Activated CD4-positive, alpha-beta T cell treated with anti-CD3 and anti-CD28 coated beads for 36 hours (primary cell): ENCODE data around the gene C3orf52. TPM values are rescaled to one million over a fixed set of nuclear protein-coding genes. Genes with fewer than 3 reads are reported as not detected.

Experiments
- ATAC-seq: fragments of 200-7000 bp; cut with Tn5 transposase; one replicate; pipeline ENCODE4 v1.10.0; 2021; ENCODE audit warnings: mild to moderate bottlenecking, moderate library complexity
- CTCF ChIA-PET: fragments of 350-600 bp; sonication (Branson Sonifier 250); formaldehyde crosslinking; loops from one replicate; lab custom pipeline; 2021; ENCODE audit warnings: antibody characterized with exemption; lab: Charles Lee
- POLR2A ChIA-PET: fragments of 350-600 bp; sonication (Branson Sonifier 250); formaldehyde crosslinking; loops from one replicate; lab custom pipeline; 2021; ENCODE audit warnings: antibody characterized with exemption, inconsistent platforms; lab: Charles Lee
- DNase-seq: peaks from one replicate; pipeline ENCODE4 v3.0.0-alpha.2; 2020
- H3K27ac Mint-ChIP-seq: one replicate; pipeline ENCODE4 v1.8.0; 2021; ENCODE audit warnings: mixed read lengths
- H3K27me3 Mint-ChIP-seq: one replicate; pipeline ENCODE4 v1.8.0; 2021; ENCODE audit warnings: mixed read lengths
- H3K36me3 Mint-ChIP-seq: one replicate; pipeline ENCODE4 v1.8.0; 2021; ENCODE audit warnings: low read depth, mixed read lengths
- H3K4me1 Mint-ChIP-seq: one replicate; pipeline ENCODE4 v1.8.0; 2021; ENCODE audit warnings: mixed read lengths
- H3K4me3 Mint-ChIP-seq: one replicate; pipeline ENCODE4 v1.8.0; 2021; ENCODE audit warnings: mild to moderate bottlenecking, moderate library complexity, mixed read lengths
- H3K9me3 Mint-ChIP-seq: one replicate; pipeline ENCODE4 v1.8.0; 2021; ENCODE audit warnings: low read depth, mixed read lengths
- intact Hi-C, 2 experiments: fragments of 100-400 bp; cut with DNase I in 1 of 2; cut with micrococcal nuclease in 1 of 2; formaldehyde crosslinking; loops; one replicate each; pipeline versions ENCODE4 v1.14.2 to v1.15.1; 2022 to 2024; cut with DNase I, micrococcal nuclease
- microRNA-seq: library from miRNA; unstranded; fragments of <30 nt; microRNA quantifications from one replicate; pipeline ENCODE4 v1.2.0, GENCODE V29; 2021; ENCODE audit warnings: borderline replicate concordance
- total RNA-seq, 2 experiments: library from RNA; stranded (reverse); gene quantifications; one replicate each; pipeline ENCODE4 v1.2.3, GENCODE V29; 2021

Gene C3orf52
- total RNA-seq, 2 experiments from 2014 or later = 8.7 to 9.3 TPM

DNA sequence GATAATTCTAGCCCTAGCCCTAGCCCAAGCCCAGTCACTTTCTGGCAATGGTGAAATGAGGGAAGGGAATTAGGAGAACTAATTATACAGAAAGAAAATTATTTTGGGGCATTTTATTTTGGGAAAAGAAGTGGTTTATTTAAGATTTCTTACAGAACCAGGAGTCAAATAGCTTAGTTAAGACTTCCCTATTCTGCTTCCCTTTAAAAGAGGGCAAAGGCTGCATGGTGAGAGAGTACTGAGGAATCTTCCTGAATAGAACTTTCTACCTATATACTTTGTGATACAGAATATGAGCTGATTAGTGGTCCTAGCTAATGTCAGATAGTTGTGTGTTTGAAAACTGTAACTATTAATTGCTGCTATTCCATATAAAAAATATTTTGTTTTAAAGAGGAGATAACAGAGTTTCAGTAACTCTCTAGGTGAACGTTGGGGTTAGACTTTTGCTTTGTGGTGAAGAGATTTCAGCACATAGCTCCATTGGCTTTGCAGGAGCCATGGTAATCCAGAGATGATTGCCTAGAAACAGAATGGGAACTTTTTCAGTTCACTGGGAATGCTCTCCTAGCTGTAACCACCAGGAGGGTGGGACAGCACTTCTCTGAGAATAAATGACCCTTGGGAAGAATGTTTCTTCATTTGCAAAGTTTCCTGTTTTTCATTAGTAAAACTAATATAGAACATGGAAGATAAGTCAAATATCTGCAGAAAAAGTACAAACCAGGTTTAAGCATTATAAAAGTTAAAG is 52.2 kb downstream of the C3orf52 start:
- CTCF ChIA-PET = interaction anchor here (1.0 to 3.9 kb wide), 16 partner anchors 9 to 361 kb away, joined by 3 to 26 read pairs (median 5); partner anchors contain the start of genes BTLA and SLC9C1
- no peak for DNase-seq
- Mint-ChIP-seq H3K9me3 (no peaks in the 10 kb centered on the region), H3K27ac (no peak overlapping the region), H3K4me3 (no peak overlapping the region), H3K36me3 (no peaks in the 10 kb centered on the region), H3K4me1 (peaks cover 57% of the 10 kb centered on the region), H3K27me3 (no peaks in the 10 kb centered on the region)
- intact Hi-C loops = loop anchor here (5.0 to 10.0 kb wide), 6 partner anchors 154 to 876 kb away; partner anchors contain the start of genes CD200R1 (in 1 of the 2) and SLC9C1 (in 1 of the 2)
- ATAC-seq = no peak
- POLR2A ChIA-PET = no interaction called here

DNA sequence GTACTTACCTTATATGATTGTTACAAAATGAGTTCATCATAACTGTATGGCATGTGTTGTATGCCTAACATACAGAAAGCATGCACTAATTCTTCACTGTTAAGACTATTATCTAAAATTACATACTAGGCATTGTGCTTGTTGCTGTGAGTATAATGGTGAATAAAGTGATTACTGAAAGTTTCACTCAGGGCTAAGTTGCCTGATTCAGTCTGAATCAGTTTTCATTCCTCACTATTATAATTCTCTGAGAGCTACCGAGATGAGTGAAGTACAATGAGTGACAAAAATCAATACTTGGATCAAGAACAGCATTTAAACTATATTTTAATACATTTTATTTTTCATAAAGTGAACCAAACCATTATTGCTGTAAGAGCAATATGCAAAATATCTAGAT is 54.4 kb downstream of the C3orf52 start:
- intact Hi-C loops = loop anchor here in 1 of 2 experiments (10.0 kb wide), 1 partner anchor 54 kb away; no protein-coding TSS in a partner anchor
- Mint-ChIP-seq H3K9me3 (peaks cover 6% of the 10 kb centered on the region), H3K27me3 (no peaks in the 10 kb centered on the region), H3K4me3 (no peak overlapping the region), H3K27ac (no peak overlapping the region), H3K36me3 (peaks cover 6% of the 10 kb centered on the region), H3K4me1 (peaks cover 43% of the 10 kb centered on the region)
- no peak for DNase-seq
- ATAC-seq = peak; percentile 39
- POLR2A ChIA-PET = no interaction called here
- CTCF ChIA-PET = interaction anchor here (1.5 to 3.7 kb wide), 3 partner anchors 16 to 297 kb away, joined by 4 to 26 read pairs (median 4); no protein-coding TSS in a partner anchor

DNA sequence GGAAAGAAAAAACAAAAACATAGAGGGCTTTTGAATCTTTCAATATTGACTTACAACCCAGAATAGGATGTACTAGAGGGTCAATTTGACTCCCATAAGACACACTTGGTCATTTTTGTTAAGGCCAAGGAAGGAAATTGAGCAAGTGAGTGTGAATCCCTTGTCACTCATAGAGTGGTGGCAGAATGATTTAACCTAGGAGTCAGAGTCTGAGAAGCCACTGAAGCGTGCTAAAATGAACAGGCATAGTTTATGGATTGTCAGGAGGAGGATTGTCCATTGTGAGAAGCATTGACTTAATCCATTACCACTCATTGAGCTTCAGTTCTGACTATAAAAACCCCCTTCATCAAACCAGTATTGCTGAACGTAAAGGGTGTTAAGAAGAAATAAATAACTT is 55.1 kb downstream of the C3orf52 start:
- H3K9me3 Mint-ChIP-seq = peaks cover 11% of the 10 kb centered on the region
- H3K27me3 Mint-ChIP-seq = no peaks in the 10 kb centered on the region
- no peak for DNase-seq
- peaks cover 36% of the 10 kb centered on the region for H3K4me1 Mint-ChIP-seq
- no peak overlapping the region for H3K27ac Mint-ChIP-seq
- intact Hi-C loops = loop anchor here in 1 of 2 experiments (10.0 kb wide), 1 partner anchor 54 kb away; no protein-coding TSS in a partner anchor
- POLR2A ChIA-PET = no interaction called here
- peaks cover 8% of the 10 kb centered on the region for H3K36me3 Mint-ChIP-seq
- ATAC-seq = no peak
- CTCF ChIA-PET = interaction anchor here (3.7 kb wide), 1 partner anchor 31 kb away, joined by 26 read pairs; no protein-coding TSS in a partner anchor
- no peak overlapping the region for H3K4me3 Mint-ChIP-seq

DNA sequence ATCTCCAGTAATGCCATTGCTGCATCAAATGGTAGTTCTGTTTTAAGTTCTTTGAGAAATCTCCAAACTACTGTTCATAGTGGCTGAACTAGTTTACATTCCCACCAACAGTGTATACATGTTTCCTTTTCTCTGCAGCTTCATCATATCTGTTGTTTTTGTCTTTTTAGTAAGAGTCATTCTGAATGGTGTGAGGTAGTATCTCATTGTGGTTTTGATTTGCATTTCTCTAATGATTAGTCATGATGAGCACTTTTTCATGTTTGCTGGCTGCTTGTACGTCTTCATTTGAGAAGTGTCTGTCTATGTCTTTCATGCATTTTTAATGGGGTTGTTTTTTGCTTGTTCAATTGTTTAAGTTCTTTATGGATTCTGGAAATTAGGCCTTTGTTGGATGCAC is 57.1 kb downstream of the C3orf52 start:
- ATAC-seq (peak; percentile 90), DNase-seq (no peak)
- Mint-ChIP-seq H3K36me3 (peaks cover 10% of the 10 kb centered on the region), H3K27me3 (no peaks in the 10 kb centered on the region), H3K27ac (peak overlapping the region; percentile 64), H3K4me3 (peak overlapping the region; percentile 6), H3K4me1 (peaks cover 26% of the 10 kb centered on the region), H3K9me3 (peaks cover 24% of the 10 kb centered on the region)
- intact Hi-C loops = loop anchor here (1.0 to 10.0 kb wide), 2 partner anchors 10 to 52 kb away; partner anchors contain the start of gene GCSAM (in 1 of the 2)
- POLR2A ChIA-PET = interaction anchor here (0.7 kb wide), 1 partner anchor 129 kb away, joined by 3 read pairs; no protein-coding TSS in a partner anchor
- CTCF ChIA-PET = no interaction called here

DNA sequence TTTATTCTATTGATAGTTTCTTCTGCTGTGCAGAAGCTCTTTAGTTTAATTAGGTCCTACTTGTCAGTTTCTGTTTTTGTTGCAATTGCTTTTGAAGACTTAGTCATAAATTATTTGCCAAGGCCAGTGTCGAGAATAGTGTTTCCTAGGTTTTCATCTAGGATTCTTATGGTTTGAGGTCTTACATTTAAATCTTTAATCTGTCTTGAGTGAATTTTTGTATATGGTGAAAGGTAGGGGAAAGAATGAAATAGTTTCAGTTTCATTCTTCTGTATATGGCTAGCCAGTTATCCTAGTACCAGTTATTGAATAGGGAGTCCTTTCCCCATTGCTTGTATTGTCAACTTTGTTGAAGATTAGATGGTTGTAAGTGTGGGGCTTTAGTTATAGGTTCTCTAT is 57.5 kb downstream of the C3orf52 start:
- DNase-seq = no peak
- no peaks in the 10 kb centered on the region for H3K27me3 Mint-ChIP-seq
- peaks cover 10% of the 10 kb centered on the region for H3K36me3 Mint-ChIP-seq
- H3K4me3 Mint-ChIP-seq = peak overlapping the region; percentile 6
- ATAC-seq = peak; percentile 60
- H3K4me1 Mint-ChIP-seq = peaks cover 26% of the 10 kb centered on the region
- ChIA-PET POLR2A (interaction anchor here (0.7 kb wide), 1 partner anchor 130 kb away, joined by 3 read pairs; no protein-coding TSS in a partner anchor), CTCF (interaction anchor here (0.7 kb wide), 1 partner anchor 245 kb away, joined by 3 read pairs; no protein-coding TSS in a partner anchor)
- intact Hi-C loops = loop anchor here (1.0 to 10.0 kb wide), 2 partner anchors 10 to 51 kb away; partner anchors contain the start of gene GCSAM (in 1 of the 2)
- peaks cover 24% of the 10 kb centered on the region for H3K9me3 Mint-ChIP-seq
- peak overlapping the region; percentile 64 for H3K27ac Mint-ChIP-seq

DNA sequence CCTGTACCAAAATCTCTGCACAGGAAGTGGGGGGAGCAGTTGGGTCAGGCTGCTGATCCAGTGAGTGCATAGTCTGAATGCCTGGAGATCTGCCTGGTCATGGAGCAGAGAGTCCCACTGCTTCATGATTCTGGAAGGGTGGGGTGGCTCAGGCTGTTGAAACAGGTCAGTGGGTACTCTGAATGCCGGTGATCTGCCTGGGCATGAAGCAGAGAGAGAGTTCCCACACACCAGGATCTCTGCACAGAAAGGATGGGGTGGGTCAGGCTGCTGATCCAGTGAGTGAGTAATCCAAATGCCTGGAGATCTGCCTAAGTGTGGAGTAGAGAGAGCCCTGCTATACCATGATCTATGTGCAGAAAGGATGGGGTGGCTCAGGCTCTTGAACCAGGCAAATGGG is 62.9 kb downstream of the C3orf52 start:
- Mint-ChIP-seq H3K27me3 (no peaks in the 10 kb centered on the region), H3K27ac (no peak overlapping the region), H3K36me3 (peaks cover 10% of the 10 kb centered on the region), H3K4me1 (peaks cover under 1% of the 10 kb centered on the region), H3K4me3 (no peak overlapping the region), H3K9me3 (peaks cover 32% of the 10 kb centered on the region)
- intact Hi-C loops = loop anchor here in 1 of 2 experiments (10.0 kb wide), 1 partner anchor 46 kb away; no protein-coding TSS in a partner anchor
- CTCF ChIA-PET = interaction anchor here (0.7 kb wide), 1 partner anchor 38 kb away, joined by 3 read pairs; no protein-coding TSS in a partner anchor
- POLR2A ChIA-PET = no interaction called here
- no peak for ATAC-seq
- no peak for DNase-seq

DNA sequence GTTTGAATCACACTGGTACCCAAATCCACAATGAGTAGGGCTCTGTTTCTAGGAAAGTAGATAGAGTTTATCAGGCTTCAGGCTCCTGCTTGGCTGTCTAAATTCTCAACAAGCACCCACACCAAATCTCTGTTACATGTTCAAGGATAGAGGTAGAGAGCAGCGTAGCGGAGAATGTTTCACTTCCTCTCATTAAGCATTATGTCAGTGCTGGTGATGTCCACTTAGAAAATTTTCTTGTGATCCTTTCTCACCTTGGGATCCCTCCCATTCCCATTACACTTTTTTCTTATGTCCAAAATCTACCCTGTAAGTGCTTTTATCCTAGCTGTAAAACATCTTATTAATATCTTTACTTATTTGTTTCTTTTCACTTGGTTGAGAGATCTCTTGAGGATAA is 81.6 kb downstream of the C3orf52 start:
- intact Hi-C loops = no loop called here
- no peak overlapping the region for H3K4me3 Mint-ChIP-seq
- DNase-seq = no peak
- no peaks in the 10 kb centered on the region for H3K4me1 Mint-ChIP-seq
- ChIA-PET CTCF (interaction anchor here (0.7 kb wide), 1 partner anchor 189 kb away, joined by 3 read pairs; the partner anchor contains the start of gene ABHD10), POLR2A (no interaction called here)
- ATAC-seq = no peak
- H3K9me3 Mint-ChIP-seq = peaks cover 9% of the 10 kb centered on the region
- no peak overlapping the region for H3K27ac Mint-ChIP-seq
- H3K36me3 Mint-ChIP-seq = peaks cover 8% of the 10 kb centered on the region
- no peaks in the 10 kb centered on the region for H3K27me3 Mint-ChIP-seq

Small RNA genes within 50 kb of the gene (microRNA-seq; reads per million reads assigned to microRNA genes)
- gene MIR567 = not detected

Other genes starting within 250 kb of the C3orf52 start
- gene PHLDB2, start 227.1 kb upstream of the C3orf52 start, total RNA-seq = under 1 TPM; 0.75 to 0.81 TPM
- 10 to 100 TPM; 58.7 to 64.1 TPM for gene ABHD10, start 107.4 kb upstream of the C3orf52 start, total RNA-seq
- gene TAGLN3, start 87.5 kb upstream of the C3orf52 start, total RNA-seq = 1 to 10 TPM; 3.2 to 3.5 TPM
- gene TMPRSS7, start 51.7 kb upstream of the C3orf52 start, total RNA-seq = not detected
- gene GCSAM, start 46.9 kb downstream of the C3orf52 start, total RNA-seq = 10 to 100 TPM in 1 of 2 experiments, 1 to 10 TPM in 1; 9.3 to 12.1 TPM
- not detected for gene SLC9C1, start 207.8 kb downstream of the C3orf52 start, total RNA-seq
- 10 to 100 TPM; 30.2 to 42.3 TPM for gene CD200, start 246.8 kb downstream of the C3orf52 start, total RNA-seq